ENCODE results near the gene MAP3K13. TPM values are rescaled to one million over a fixed set of nuclear protein-coding genes. Genes with fewer than 3 reads are reported as not detected.

Gene MAP3K13
- total RNA-seq, 3 donors from 2014 or later: 36.4 to 61.0 (median 45.9) TPM

DNA sequence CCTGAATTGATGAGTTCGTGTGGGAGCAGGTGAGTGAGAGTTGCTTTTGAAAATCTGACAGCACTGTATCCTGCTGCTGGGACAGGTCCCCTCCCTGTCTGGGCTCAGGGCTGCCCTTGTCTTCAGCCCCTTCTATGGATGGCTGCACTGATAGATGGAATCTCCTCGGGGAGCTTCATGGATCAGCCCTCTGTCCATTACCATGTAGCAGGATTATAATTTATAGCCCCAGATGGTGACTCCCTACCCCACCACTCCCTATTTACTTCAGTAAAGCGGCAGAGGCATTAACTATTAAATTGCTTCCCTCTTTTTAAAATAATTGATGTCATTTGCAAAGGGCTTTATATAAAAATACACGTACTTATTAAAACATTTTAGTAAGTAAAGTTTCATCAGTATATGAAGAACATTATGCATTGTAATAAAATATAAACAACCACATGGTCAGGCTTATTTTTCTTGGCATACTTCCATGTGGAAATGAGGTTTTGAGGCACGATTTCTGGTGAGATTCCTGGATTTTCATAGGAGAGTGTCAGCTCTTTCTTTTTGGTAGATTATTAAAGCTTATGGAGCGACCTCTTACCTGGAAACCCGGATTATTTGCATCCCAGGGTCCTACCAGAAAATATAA is 38.5 kb downstream of the MAP3K13 start:
- DNase-seq (no peak), ATAC-seq (no peak)
- no peak overlapping the region for H3K4me3 ChIP-seq
- no peaks in the 10 kb centered on the region for H3K9me3 ChIP-seq
- TF ChIP-seq, protein P1, sequence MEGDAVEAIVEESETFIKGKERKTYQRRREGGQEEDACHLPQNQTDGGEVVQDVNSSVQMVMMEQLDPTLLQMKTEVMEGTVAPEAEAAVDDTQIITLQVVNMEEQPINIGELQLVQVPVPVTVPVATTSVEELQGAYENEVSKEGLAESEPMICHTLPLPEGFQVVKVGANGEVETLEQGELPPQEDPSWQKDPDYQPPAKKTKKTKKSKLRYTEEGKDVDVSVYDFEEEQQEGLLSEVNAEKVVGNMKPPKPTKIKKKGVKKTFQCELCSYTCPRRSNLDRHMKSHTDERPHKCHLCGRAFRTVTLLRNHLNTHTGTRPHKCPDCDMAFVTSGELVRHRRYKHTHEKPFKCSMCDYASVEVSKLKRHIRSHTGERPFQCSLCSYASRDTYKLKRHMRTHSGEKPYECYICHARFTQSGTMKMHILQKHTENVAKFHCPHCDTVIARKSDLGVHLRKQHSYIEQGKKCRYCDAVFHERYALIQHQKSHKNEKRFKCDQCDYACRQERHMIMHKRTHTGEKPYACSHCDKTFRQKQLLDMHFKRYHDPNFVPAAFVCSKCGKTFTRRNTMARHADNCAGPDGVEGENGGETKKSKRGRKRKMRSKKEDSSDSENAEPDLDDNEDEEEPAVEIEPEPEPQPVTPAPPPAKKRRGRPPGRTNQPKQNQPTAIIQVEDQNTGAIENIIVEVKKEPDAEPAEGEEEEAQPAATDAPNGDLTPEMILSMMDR (IDR thresholded peaks at IDR 0.05): no peak
- intact Hi-C loops (cut with DNase I, micrococcal nuclease): no loop called here
- H3K36me3 ChIP-seq (ENCODE audit: low read depth): no peaks in the 10 kb centered on the region
- peaks cover 8% of the 10 kb centered on the region for H3K4me1 ChIP-seq (ENCODE audit: low read depth)

DNA sequence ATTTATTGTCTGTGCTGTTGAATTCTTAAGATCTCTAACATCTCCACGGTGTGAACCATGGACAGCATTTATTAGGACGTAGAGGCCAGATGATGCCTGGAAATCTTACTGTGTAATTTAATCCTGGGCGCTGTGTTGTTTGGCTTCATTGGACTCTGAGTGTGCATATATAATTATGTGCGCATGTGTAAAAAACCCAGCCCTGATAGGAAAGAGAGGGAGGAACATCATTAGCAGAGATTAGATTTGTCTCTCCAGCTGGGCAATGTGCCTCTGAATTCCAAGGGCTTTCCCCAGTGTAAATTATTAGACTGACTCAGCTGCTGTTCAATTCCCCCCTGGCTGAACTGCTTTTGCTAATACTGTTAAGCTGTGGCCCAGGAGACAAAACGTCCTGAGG is 39.6 kb downstream of the MAP3K13 start:
- ATAC-seq: peak; percentile 23
- Histone ChIP-seq H3K9me3 (no peaks in the 10 kb centered on the region), H3K4me1 (ENCODE audit: low read depth) (peaks cover 8% of the 10 kb centered on the region), H3K36me3 (ENCODE audit: low read depth) (no peaks in the 10 kb centered on the region), H3K4me3 (no peak overlapping the region)
- TF ChIP-seq, protein P1 (IDR thresholded peaks at IDR 0.05): no peak
- intact Hi-C loops (cut with DNase I, micrococcal nuclease): no loop called here
- DNase-seq: no peak

DNA sequence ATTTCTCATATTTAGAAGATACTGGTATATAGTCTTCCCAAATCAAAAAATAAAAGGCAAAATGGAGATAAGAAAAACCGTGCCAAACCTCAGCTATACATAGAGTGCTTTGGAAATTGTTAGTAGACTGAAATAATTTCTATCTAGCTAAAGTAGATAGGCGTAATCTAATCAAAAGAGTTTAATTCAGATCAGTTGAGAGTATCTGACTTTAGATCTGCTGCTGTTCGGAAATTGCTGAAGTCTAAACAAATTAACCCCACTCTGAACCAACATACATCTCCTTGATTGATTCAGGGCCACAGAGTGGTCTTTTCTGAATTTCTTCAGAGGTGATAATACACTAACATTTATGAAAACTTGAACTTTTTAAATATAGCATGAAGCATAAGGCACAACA is 40.1 kb downstream of the MAP3K13 start:
- TF ChIP-seq, protein P1 (IDR thresholded peaks at IDR 0.05): no peak
- peaks cover 8% of the 10 kb centered on the region for H3K4me1 ChIP-seq (ENCODE audit: low read depth)
- intact Hi-C loops (cut with DNase I, micrococcal nuclease): no loop called here
- no peaks in the 10 kb centered on the region for H3K9me3 ChIP-seq
- ATAC-seq (no peak), DNase-seq (no peak)
- H3K4me3 ChIP-seq: no peak overlapping the region
- no peaks in the 10 kb centered on the region for H3K36me3 ChIP-seq (ENCODE audit: low read depth)

DNA sequence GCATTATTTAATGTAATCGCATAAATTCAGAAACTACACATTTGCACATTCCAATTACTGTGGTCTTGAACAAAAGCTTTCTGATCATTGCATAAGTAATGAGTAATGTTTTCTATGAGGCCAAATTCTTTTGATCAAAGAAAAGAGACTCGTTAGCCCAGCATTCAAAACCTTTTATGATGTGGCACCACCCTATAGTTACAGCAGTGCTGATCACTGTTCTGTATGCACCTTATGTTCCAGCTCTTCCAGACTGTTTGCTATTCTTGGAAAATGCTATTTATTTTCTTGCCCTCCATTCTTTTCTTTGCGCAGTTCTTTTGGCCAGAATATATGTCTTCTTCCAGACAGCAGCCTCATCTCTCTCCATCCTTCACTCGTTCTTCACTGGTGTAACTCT is 42.3 kb downstream of the MAP3K13 start:
- intact Hi-C loops (cut with DNase I, micrococcal nuclease): no loop called here
- no peaks in the 10 kb centered on the region for H3K9me3 ChIP-seq
- ATAC-seq (peak; percentile 86), DNase-seq (no peak)
- H3K4me3 ChIP-seq: no peak overlapping the region
- H3K36me3 ChIP-seq (ENCODE audit: low read depth): no peaks in the 10 kb centered on the region
- peaks cover 8% of the 10 kb centered on the region for H3K4me1 ChIP-seq (ENCODE audit: low read depth)
- TF ChIP-seq, protein P1 (IDR thresholded peaks at IDR 0.05): no peak

DNA sequence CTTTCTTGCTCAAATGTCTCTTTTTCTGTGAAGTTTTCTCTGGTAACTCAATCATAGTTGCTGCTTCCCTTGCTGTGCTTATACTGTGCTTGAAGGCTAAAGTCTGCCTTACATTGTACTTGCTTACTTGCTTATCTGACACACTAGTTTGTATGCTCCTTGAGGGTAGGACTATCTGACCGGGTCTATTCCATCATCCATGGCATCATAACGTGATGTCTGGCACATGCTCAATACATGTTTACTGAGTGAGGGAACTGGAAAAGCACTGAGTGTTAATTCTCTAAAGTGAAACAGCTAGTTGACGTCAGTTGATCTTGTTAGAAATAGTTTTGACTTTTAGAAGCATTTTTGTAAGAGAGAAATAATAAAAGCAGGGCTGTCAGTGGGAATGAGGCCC is 42.7 kb downstream of the MAP3K13 start:
- TF ChIP-seq, protein P1 (IDR thresholded peaks at IDR 0.05): no peak
- no peaks in the 10 kb centered on the region for H3K36me3 ChIP-seq (ENCODE audit: low read depth)
- intact Hi-C loops (cut with DNase I, micrococcal nuclease): no loop called here
- no peaks in the 10 kb centered on the region for H3K9me3 ChIP-seq
- no peak overlapping the region for H3K4me3 ChIP-seq
- DNase-seq: no peak
- H3K4me1 ChIP-seq (ENCODE audit: low read depth): peaks cover 8% of the 10 kb centered on the region
- ATAC-seq: peak; percentile 30
